OCI-LY3 (cell line): ENCODE results near the gene MAPKAP1.

ENCODE experiments used
- H2AFZ ChIP-seq: fragments of 200-600, 300-600 bp; shearing (Covaris generic); 2 replicates; pipeline ENCODE4 v1.6.0; 2014; ENCODE audit warnings: antibody characterized with exemption, low read depth, low read length
- H3K27ac ChIP-seq: fragments of 200-600, 300-600 bp; sonication (generic); 2 replicates; pipeline ENCODE4 v1.5.1; 2014; ENCODE audit warnings: mild to moderate bottlenecking, low read length, moderate library complexity, mixed read lengths
- H3K27me3 ChIP-seq: fragments of 200-600, 300-600 bp; sonication (generic); 2 replicates; pipeline ENCODE4 v1.6.1; 2014; ENCODE audit warnings: low read depth, low read length, mixed read lengths
- H3K36me3 ChIP-seq: fragments of 200-600, 300-600 bp; sonication (generic); replicated peaks from 2 replicates; pipeline ENCODE3; 2014; ENCODE audit warnings: low read depth, low read length, mixed read lengths
- H3K4me1 ChIP-seq: fragments of 300-600, 200-600 bp; sonication (generic); 2 replicates; pipeline ENCODE4 v1.6.1; 2014; ENCODE audit warnings: low read length, mixed read lengths
- H3K4me2 ChIP-seq: fragments of 200-600, 300-600 bp; sonication (generic); 2 replicates; pipeline ENCODE4 v1.6.1; 2014; ENCODE audit warnings: low read length, mixed read lengths
- H3K4me3 ChIP-seq: fragments of 300-600, 200-600 bp; sonication (generic); 2 replicates; pipeline ENCODE4 v1.5.1; 2014; ENCODE audit warnings: antibody characterized with exemption, mild to moderate bottlenecking, low read length, moderate library complexity
- H3K79me2 ChIP-seq: fragments of 300-600, 200-600 bp; shearing (Covaris generic); 2 replicates; pipeline ENCODE4 v1.6.1; 2014; ENCODE audit warnings: mild to moderate bottlenecking, low read length, mixed read lengths
- H3K9ac ChIP-seq: fragments of 300-600, 200-600 bp; shearing (Covaris generic); 2 replicates; pipeline ENCODE4 v1.6.0; 2014; ENCODE audit warnings: mild to moderate bottlenecking, low read length, moderate library complexity
- H3K9me3 ChIP-seq: fragments of 200-600, 300-600 bp; shearing (Covaris generic); 2 replicates; pipeline ENCODE4 v1.6.1; 2014; ENCODE audit warnings: low read length, mixed read lengths; ENCODE audit not compliant: insufficient read depth
- H4K20me1 ChIP-seq: fragments of 200-600, 300-600 bp; sonication (generic); 2 replicates; pipeline ENCODE4 v1.6.1; 2016; ENCODE audit warnings: low read length, mixed read lengths; ENCODE audit not compliant: insufficient read depth
- CTCF ChIP-seq: fragments of 200-600, 300-600 bp; sonication (generic); IDR thresholded peaks from 2 replicates; pipeline ENCODE4 v1.5.1; 2014; ENCODE audit warnings: antibody characterized with exemption, low read length, low read depth
- EZH2phosphoT487 ChIP-seq: fragments of 200-600 bp; shearing (Covaris generic); IDR thresholded peaks from 2 replicates; pipeline ENCODE4 v1.6.1; 2018; ENCODE audit warnings: antibody characterized with exemption, mixed run types, low read depth

The MAPKAP1 gene

GRCh38 chr9:125524583-125525355 is 182.2 kb downstream of the MAPKAP1 start:
- Histone ChIP-seq H3K4me3 (no peak overlapping the region), H3K79me2 (no peaks in the 10 kb centered on the region), H4K20me1 (no peaks in the 10 kb centered on the region; the same call in 1 of the 2 replicates), H3K27ac (no peak overlapping the region), H3K4me2 (no peak overlapping the region), H3K4me1 (peaks cover 8% of the 10 kb centered on the region), H3K36me3 (peaks cover 7% of the 10 kb centered on the region), H3K9me3 (no peaks in the 10 kb centered on the region), H3K27me3 (no peaks in the 10 kb centered on the region), H2AFZ (no peak overlapping the region), H3K9ac (no peak overlapping the region)
- TF ChIP-seq CTCF: no peak
- no peak for TF ChIP-seq EZH2phosphoT487

- no peak overlapping the region for H3K27ac ChIP-seq
- H3K4me3 ChIP-seq: no peak overlapping the region
- H3K9ac ChIP-seq: no peak overlapping the region
- no peaks in the 10 kb centered on the region; the same call in 1 of the 2 replicates for H4K20me1 ChIP-seq
- H3K27me3 ChIP-seq: no peaks in the 10 kb centered on the region
- peaks cover 7% of the 10 kb centered on the region for H3K36me3 ChIP-seq
- H3K79me2 ChIP-seq: no peaks in the 10 kb centered on the region
- no peaks in the 10 kb centered on the region for H3K9me3 ChIP-seq
- no peaks in the 10 kb centered on the region for H3K4me1 ChIP-seq
- no peak overlapping the region for H2AFZ ChIP-seq
- TF ChIP-seq CTCF (no peak), EZH2phosphoT487 (no peak)
- H3K4me2 ChIP-seq: no peak overlapping the region
Measured at GRCh38 chr9:125523681-125524080, 183.3 kb downstream of the MAPKAP1 start.

- H3K79me2 ChIP-seq: no peaks in the 10 kb centered on the region
- no peak overlapping the region for H3K27ac ChIP-seq
- H3K9ac ChIP-seq: no peak overlapping the region
- no peak overlapping the region for H2AFZ ChIP-seq
- TF ChIP-seq CTCF: no peak
- no peak for TF ChIP-seq EZH2phosphoT487
- H3K4me2 ChIP-seq: no peak overlapping the region
- H4K20me1 ChIP-seq: no peaks in the 10 kb centered on the region; the same call in 1 of the 2 replicates
- no peaks in the 10 kb centered on the region for H3K27me3 ChIP-seq
- no peak overlapping the region for H3K4me3 ChIP-seq
- no peaks in the 10 kb centered on the region for H3K9me3 ChIP-seq
- peaks cover 7% of the 10 kb centered on the region for H3K36me3 ChIP-seq
- no peaks in the 10 kb centered on the region for H3K4me1 ChIP-seq
Measured at GRCh38 chr9:125522328-125522725, 184.7 kb downstream of the MAPKAP1 start.

- no peak overlapping the region for H2AFZ ChIP-seq
- H3K36me3 ChIP-seq: peaks cover 7% of the 10 kb centered on the region
- no peak overlapping the region for H3K4me2 ChIP-seq
- TF ChIP-seq CTCF (no peak), EZH2phosphoT487 (no peak)
- H3K9ac ChIP-seq: no peak overlapping the region
- no peaks in the 10 kb centered on the region for H3K27me3 ChIP-seq
- H3K27ac ChIP-seq: no peak overlapping the region
- no peak overlapping the region for H3K4me3 ChIP-seq
- no peaks in the 10 kb centered on the region for H3K79me2 ChIP-seq
- no peaks in the 10 kb centered on the region for H3K9me3 ChIP-seq
- no peaks in the 10 kb centered on the region for H3K4me1 ChIP-seq
- H4K20me1 ChIP-seq: no peaks in the 10 kb centered on the region; the same call in 1 of the 2 replicates
Measured at GRCh38 chr9:125521462-125522327, 185.3 kb downstream of the MAPKAP1 start.
